ENCODE data around the gene CDH22.

The CDH22 gene

DNA sequence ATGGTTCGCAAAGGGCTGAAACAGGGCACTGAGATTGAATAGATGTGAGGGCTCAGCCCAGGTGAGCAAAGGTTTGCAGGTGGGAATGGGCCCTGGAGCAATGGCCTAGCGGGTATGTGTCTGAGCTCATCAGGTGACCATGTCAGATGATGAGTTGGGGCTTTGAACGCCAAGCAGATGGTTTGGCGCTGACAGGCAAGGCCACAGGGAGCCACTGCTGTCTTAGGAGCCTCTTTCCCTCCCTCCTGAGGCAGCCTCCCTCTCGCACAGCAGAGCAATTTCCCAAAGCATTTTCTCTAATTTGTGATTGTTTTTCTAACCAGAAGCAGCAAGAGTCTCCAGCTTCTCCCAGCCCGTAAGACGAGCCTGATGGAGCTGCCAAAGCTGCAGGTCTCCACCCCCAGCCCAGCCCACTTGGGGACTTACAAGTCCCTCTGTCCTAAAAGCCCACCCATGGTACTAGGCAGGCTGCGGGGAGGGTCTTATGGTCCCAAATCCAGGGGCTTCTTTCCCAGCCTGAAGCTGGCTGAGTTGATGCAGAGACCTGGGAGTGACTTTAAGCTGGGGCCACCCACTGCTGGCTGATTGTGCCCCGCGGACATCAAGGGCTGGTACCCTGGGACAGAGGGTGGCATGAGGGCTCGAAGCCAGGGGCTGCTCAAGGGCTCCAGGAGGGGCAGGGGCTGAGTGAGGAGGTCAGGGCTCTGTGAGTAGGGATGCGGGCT, 11.6 kb downstream of the CDH22 start:
- no peak for DNase-seq

DNA sequence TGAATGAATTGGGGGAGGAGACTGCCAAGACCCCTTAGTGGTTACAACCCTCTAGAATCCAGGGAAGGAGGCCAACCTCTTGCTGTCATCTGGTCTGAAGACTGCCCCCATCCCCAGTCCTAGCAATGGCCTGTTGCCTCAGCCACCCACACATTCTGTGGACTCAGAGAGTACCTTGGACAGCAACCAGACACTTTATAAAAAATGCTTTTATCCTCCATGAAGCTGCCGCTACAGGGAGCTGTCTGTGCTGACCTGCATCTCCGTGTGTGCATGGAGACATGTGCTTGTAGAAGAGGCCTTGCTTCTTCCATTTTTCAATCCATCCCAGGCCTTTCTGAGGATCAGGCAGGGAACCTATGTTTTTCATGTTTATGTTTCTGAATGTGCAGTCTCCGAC, 15.2 kb downstream of the CDH22 start:
- no peak for DNase-seq

DNA sequence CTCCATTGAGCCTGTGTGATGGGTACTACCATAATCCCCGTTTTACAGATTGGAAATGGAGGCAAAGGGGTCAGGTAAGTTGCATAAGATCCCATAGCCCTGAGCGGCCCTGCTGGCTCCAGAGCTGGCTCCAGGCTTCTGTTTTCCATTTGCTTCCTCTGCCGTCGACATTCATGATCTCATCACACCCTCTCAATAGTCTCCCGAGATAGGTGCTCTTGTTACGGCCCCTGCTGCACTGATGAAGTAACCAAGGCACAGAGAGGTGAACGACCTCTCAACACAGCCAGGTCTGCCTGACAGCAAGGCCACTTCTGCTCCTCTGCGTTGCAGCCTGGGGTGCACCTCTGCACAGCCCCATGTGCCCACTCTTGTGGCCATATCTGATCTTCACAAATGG, 16.9 kb downstream of the CDH22 start:
- no peak for DNase-seq

GRCh38 chr20:46289432-46289831, 18.9 kb downstream of the CDH22 start:
- DNase-seq: no peak

- DNase-seq: no peak
Measured at GRCh38 chr20:46286977-46287376, 21.3 kb downstream of the CDH22 start.

GRCh38 chr20:46286382-46286781, 21.9 kb downstream of the CDH22 start:
- DNase-seq: no peak

- DNase-seq: no peak
Measured at GRCh38 chr20:46285740-46286139, 22.6 kb downstream of the CDH22 start.

- DNase-seq: no peak
Measured at GRCh38 chr20:46285072-46285471, 23.2 kb downstream of the CDH22 start.

GRCh38 chr20:46284040-46284427, 24.3 kb downstream of the CDH22 start:
- DNase-seq: no peak

- no peak for DNase-seq
Measured at GRCh38 chr20:46283426-46284039, 24.8 kb downstream of the CDH22 start.

DNA sequence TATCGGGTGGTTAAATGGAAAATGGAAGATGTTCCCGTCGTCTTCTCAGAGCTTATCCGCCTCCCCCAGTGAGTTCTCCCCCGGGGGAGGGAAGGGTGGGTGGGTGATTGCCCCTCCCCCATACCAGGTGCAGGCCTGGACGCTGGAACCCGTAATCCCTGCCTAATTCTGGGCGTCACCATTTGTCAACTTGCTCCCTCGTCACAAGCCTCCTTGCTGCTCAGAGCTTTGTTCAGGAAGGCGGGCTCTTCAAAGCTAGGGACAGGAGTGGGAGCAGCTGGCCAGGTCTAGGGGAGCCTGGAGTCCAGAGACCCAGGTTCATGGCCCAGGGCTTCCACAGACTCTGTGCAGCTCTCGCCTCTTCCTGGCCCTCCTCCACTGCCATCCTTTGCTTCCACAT, 25.6 kb downstream of the CDH22 start:
- DNase-seq: no peak

- no peak for DNase-seq
Measured at GRCh38 chr20:46279103-46279502, 29.2 kb downstream of the CDH22 start.

DNA sequence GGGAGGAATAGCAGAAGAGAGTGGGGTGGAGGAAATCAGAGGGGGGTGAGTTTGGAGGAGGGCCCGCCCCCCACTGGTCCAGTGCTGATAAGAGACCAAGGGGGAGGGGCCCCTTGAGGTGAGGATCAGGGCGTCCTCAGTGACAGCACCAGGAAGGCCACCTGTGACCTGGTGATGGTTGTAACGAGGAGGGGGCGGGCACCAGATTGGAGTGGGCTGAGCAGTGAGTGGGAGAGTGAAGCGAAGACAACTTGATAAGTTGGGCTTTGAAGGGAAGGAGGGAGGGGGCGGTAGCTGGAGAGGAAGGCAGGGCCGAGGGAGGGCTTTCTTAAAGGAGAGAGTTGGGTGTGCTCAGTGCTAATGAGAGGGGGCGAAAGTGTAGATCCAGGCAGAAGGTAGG, 30.7 kb downstream of the CDH22 start:
- no peak for DNase-seq

GRCh38 chr20:46276531-46276930, 31.8 kb downstream of the CDH22 start:
- DNase-seq: no peak

- no peak for DNase-seq
Measured at GRCh38 chr20:46275091-46275490, 33.2 kb downstream of the CDH22 start.

GRCh38 chr20:46273717-46274116, 34.6 kb downstream of the CDH22 start:
- no peak for DNase-seq

GRCh38 chr20:46272389-46273047, 35.8 kb downstream of the CDH22 start:
- no peak for DNase-seq

- no peak for DNase-seq
Measured at GRCh38 chr20:46270977-46271744, 37.1 kb downstream of the CDH22 start.

DNA sequence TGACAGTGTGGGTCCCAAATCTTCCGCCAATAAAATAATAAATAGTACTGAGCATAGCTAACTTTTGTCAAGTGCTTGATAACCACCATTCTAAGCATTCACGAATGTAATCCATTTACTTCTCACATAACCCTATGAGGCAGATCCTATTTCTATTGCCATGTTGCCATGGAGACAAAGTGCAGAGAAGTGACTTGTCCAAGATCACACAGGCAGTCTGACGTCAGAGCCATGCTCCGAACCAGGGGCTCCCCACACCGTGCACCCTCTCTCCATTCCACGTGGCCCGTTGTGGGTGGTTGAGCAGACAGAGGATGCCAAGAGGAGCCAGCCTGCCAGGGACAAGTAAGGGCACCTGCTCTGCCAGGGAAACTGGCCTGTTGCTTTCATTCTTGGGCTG, 38.9 kb downstream of the CDH22 start:
- no peak for DNase-seq

DNA sequence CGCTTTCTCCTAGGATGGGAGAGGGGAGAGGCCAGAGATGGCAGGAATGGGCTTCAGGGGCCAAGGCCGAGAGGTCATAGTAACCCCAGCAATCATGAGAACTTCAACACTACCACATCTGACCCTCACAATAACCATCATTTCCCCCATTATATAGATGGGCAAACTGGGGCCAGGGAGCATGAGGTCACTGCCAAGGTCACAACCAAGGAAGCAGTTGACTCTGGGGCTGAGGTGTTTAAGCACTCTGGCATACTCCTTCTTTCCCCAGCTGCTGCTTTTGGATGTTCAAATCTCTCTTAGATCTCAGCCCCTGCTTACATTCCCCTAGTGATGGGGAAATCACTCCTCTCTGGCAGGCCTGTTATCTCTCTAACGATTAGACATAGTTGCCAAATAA, 39.6 kb downstream of the CDH22 start:
- DNase-seq: no peak

GRCh38 chr20:46268131-46268614, 40.1 kb downstream of the CDH22 start:
- DNase-seq: no peak

DNA sequence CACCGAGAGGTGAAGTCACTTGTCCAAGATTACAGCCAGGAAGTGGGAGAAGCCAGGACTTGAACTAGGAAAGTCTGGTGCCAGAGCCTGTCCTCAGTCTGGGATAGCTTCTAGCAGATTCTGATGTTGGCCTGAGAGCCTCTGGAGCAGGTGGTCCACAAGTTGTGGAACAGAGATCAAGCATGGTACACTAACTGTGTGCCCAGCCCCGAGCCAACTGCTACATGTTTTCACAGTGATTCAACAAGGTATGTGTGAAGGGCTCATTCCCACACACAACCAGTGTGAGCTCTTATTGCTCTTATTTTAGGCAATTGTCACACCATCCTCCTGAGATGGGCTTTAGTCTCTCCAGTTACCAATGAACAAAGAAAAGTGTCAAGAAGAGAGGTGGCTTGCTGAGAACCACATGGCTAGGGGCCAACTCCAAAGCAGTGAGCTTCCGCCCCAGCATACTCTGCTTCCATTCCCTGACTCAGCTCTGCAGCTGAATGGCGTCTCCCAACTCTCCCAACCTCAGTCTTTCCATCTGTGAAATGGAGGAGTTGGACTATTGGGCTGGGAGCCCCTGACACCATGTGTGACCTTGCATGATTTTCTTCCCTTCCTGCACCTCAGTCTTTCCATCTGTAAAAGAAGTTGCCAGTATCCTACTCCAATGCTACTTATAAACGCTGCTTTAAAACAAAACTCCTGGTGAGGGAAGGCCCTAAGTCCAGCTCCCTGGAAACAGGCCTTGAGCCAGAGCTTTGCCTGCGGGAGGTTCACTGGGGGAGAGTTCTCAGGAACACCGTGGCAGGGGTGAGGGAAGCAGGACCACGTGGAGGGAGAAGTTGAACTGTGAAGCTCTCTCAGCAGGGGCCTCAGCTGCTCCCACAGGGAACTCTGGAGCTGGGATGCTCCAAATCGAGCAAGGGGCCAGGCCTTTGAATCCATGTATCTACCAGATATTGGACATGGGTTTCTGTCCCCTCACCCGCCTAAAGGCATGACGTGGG, 40.9 kb downstream of the CDH22 start:
- DNase-seq: no peak

All from T-helper 1 cell (primary cell).